ENCODE results near the gene SUMO4.

DNA sequence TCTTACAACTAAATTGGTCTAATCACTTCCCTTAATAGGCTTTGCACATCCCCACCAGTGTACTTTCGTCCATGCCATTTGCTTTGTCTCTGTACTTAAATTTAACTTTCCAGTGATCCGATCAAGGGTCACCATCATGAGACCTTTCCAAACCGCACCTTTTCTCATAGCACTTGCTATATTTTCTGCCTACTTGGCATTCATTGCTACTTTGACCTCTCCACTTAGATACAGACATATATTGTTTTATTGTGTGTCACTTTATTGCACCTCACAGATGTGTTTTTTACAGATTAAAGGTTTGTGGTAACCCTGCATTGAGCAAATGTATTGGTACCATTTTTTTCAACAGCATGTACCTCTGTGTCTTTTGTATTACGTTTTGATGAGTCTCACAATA lies 14.8 kb downstream of the SUMO4 start:
- no peak for TF ChIP-seq ISL1 (CRISPR knock-in tag; IDR thresholded peaks at IDR 0.05)
- TF ChIP-seq, protein P1, sequence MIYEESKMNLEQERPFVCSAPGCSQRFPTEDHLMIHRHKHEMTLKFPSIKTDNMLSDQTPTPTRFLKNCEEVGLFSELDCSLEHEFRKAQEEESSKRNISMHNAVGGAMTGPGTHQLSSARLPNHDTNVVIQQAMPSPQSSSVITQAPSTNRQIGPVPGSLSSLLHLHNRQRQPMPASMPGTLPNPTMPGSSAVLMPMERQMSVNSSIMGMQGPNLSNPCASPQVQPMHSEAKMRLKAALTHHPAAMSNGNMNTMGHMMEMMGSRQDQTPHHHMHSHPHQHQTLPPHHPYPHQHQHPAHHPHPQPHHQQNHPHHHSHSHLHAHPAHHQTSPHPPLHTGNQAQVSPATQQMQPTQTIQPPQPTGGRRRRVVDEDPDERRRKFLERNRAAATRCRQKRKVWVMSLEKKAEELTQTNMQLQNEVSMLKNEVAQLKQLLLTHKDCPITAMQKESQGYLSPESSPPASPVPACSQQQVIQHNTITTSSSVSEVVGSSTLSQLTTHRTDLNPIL (CRISPR knock-in tag; IDR thresholded peaks at IDR 0.05; ENCODE audit: low read depth) = no peak
- no peak for TF ChIP-seq BACH2 (CRISPR knock-in tag; IDR thresholded peaks at IDR 0.05; ENCODE audit: borderline replicate concordance)

Data from SK-N-SH treated with all-trans-retinoic acid at 6 μM for 48 hours (cell line).